Measurements from ENCODE around the gene DNLZ.
"Not testable (repeated sequence)": the region's sequence is repeated elsewhere in the genome, so short reads cannot be mapped to it uniquely, and the experiment has no call there.

DNLZ gene

DNA sequence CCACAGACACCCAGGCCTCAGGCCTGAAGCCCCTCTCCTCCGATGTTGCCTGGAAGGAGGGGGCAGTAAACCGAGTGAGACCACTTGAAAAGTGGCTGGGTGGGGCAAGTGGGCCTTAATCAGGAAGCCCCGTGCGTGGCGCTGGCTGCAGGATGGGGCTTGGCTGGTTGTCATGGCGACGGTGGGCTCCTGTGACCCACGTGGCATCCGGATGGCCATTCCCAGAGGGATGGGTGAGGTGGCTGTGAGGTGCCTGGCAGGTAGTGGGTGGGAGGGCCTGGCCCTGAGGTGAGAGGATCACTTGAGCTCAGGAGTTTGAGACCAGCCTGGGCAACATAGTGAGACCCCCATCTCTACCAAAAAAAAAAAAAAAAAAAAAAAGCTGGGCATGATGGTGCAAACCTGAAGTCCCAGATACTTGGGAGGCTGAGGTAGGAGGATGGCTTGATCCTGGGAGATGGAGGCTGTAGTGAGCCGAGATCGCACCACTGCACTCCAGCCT, 31.0 kb downstream of the DNLZ start:
- DNase-seq (ENCODE audit: low read depth in 2 of 2, low spot score in 1 of 2), result no peak

DNA sequence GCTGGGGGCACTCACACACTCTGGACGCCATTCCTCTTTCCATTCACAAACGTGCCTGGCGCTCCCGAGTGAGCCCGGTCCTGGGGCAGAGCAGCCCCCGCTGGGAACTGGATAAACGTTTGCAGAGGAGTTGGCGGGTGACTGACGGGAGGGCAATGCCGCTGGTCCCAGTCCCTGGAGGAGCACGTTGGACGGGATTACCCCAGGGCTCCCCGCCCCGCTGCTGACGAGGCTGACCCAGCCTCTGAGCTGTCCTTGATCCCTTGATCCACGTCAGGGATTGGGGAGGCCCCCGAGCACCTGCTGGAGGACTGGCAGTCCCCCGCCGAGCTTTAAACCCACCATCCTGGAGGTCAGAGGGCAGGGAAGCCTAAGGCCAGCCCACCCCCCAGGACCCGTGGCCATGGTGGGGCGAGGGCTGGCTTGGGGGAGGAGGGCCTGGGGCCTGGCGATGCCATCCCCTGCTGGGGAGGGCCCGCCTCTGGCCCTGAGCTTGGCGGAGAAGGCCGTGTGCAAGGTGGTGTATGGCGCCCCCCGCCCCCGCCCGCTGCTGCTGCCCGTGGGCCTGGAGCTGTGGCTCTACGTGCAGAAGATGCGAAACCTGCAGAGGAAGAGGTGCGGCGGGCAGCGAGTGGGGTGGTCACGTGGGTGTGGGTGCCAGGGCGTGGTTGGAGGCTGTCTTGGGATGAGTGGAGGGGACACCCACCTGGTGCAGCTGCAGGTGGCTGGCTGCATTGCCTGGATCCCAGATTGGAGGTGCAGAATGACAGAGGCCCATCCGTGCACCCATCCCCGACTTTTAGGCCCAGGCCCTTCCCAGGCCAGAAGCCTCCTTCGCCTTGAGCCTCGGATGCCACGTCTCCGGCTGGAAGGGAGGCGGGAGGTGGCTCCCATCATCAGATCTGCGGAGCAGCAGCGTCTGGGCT, 31.7 kb downstream of the DNLZ start:
- no peak for DNase-seq (ENCODE audit: low read depth in 2 of 2, low spot score in 1 of 2)

DNA sequence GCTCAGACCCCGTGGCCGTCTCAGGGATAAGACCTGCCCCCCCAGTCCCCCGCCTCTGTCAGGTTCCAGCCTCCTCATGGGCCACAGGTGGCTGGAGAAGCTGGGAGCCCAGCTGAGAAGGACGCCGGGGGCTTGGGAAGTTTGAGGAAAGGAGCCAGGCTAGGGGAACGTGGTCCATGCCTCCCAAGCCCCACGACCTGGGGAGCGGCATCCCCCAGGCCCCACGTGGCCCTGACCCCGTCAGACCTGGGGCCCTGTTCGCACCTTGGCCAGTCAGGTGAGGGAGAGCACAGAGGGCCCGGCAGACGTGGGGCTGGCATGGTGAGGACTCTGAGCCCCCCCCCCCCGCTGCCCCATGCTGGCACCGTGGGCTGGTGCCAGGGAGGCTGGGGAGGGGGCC, 32.5 kb downstream of the DNLZ start:
- DNase-seq (ENCODE audit: low read depth in 2 of 2, low spot score in 1 of 2), result no peak

DNA sequence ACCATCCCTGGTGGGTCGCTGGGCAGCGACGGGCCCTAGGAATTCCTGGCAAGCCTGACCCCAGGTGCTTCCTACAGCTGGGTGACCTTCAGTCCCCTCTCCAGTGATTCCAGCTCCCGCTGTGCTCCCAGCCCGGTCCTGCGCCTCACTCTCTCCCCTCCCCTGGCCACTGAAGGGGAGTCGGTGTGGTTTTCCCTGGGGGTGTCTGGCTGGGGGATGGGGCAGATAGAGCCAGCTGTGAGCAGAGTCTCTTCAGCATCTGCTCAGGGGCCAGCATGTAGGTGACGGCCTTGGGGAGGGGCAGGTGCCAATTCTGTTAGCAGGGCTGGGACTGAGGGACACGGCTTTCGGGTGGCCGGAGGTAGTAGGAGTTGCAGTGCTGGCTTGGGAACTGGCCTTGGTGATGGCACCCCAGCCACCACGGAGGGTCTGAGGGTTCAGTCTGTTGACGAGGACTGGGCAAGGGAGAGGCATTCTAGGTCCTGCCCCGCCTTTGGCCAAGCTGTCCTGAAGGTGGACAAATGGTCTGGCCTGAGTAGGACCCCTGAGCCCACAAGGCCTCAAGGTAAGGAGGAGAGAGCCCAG, 33.0 kb downstream of the DNLZ start:
- DNase-seq (ENCODE audit: low read depth in 2 of 2, low spot score in 1 of 2), result no peak

DNA sequence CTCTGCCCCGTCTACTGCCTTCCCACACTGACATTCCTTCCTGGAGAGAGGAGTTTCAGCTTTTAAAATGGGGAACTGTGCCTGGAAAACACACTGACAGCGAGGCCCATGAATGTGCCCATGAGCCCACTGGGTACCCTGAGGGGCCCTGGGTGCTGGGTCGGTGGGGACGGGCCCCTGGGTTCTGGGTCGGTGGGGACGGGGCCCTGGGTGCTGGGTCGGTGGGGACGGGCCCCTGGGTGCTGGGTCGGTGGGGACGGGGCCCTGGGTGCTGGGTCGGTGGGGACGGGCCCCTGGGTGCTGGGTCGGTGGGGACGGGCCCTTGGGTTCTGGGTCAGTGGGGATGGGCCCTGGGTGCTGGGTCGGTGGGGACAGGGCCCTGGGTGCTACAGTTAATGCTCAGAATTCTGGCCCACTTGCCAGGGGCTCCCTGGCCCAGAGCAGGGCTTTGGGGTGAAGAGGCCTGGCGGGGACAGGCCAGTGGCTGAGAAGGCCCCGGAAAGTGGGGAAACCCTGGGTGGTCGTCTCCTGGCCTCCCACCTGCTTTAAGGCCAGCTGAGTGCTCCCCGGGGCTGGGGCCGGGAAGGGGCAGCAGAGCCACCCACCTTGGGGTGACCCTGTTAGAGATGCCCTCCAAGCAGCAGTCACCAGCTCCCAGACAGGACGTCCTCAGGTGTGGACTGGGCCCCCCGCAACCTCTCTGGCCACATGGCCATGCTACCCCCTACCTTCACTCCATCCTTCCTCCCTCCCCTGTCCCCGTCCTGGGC, 33.7 kb downstream of the DNLZ start:
- DNase-seq (ENCODE audit: low read depth in 2 of 2, low spot score in 1 of 2), result no peak

DNA sequence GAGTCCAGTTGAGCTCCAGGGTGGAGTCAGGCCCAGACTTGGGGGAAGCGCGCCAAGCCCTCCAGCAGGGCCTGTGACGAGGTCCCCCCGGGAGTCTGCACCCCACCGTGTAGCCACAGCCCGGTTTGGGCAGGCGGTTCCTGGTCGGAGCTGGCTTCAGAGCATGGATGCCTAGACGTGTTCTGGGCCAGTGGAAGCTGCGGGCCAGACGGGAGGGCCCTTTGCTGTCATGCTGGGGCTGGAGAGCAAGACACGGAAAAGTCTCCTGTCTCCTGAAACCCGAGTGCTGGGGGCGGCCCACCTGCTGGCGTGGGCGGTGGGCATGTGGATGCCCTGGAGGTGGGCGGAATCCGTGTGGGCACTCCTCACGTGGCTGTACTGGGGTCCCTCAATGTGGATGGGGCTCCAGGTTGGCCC, 34.3 kb downstream of the DNLZ start:
- no peak for DNase-seq (ENCODE audit: low read depth in 2 of 2, low spot score in 1 of 2)

DNA sequence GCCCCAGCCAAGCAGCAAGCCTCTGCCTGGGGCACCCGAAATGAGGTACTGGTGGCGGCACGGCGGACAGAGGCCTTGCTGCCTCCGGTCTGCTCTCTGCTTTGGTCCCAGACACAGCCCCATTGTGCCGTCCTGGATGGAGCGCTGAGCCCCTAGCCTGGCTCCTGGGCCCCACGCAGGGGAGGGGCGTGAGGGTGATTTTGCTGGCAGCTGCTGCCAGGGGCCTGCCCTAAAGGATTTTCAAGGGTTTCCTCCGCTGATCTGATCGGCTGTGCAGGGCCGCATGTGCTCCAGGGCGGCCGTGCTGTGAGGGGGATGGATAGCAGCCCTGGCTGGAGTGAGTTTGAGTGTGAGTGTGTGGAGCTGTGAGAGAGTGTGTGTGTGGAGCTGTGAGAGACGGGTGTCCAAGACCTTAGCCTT, 34.9 kb downstream of the DNLZ start:
- DNase-seq (ENCODE audit: low read depth in 2 of 2, low spot score in 1 of 2), result no peak

DNA sequence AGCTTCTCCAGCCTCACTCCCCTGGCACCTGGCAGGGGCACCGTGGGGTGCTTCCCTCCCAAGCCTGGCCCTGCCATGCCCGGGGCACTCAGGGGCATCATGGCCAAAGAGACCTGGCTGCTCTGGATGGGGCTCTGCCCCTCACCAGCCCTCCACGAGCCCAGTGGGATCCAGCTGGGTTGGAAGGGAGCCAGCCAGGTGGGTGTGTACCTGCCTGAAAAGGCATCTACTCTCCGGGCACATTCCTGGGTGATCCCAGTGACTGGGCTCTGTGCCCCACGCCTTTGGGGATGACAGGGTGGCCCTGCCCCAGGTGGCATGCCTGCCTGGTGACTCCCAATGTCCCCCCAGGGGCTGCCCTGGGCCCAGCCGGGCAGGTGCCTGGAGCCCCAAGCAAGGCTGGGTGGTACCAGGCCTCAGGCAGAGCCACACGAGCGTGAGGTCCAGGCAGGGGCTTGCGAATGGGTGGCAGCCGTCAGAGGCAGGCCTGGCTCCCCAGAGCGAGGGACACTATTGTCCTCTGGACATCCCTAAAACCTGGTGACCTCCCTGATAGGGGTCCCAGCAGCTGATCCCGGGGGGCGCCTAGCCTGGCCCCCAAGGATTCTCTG, 35.4 kb downstream of the DNLZ start:
- DNase-seq (ENCODE audit: low read depth in 2 of 2, low spot score in 1 of 2), result no peak

DNA sequence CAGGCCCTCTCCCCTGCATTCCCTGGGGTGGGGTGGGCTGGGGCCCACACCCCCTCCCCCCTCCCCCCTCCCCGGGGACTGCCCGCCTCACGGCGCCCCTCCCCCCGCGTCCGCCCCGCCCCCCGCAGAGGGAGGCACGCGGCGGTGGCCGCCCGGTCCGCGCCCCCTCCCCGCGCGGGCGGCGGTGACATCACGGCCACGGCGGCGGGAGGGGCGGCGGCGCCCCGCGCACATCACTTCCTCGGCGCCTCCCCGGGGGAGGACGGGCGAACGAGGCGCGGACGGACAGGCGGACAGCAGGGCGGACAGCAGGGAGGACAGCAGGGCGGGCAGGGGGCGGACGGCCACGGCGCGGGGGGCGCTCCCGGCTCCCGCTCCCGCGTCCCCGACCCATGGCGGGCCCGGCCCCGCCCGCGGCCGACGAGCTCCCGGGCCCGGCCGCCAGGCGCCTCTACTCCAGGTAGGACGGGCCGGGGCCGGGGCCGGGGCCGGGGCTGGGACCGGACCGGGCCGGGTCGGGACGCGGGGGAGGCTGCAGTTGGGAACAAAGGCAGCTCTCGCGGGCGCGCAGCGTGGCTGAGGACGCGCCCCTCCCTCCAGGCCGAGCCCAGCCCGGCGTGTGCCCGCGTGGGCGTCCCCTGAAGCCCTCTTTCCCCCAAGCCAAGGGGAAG, 36.1 kb downstream of the DNLZ start, which contains the start of gene GPSM1:
GPSM1 (plus strand) TSS at position 236 of the 671 bp plus-strand sequence; CDS start at position 393, 157 bp downstream.
- DNase-seq (ENCODE audit: low read depth in 2 of 2, low spot score in 1 of 2), result peak in 1 of 2 donors; percentile 10

DNA sequence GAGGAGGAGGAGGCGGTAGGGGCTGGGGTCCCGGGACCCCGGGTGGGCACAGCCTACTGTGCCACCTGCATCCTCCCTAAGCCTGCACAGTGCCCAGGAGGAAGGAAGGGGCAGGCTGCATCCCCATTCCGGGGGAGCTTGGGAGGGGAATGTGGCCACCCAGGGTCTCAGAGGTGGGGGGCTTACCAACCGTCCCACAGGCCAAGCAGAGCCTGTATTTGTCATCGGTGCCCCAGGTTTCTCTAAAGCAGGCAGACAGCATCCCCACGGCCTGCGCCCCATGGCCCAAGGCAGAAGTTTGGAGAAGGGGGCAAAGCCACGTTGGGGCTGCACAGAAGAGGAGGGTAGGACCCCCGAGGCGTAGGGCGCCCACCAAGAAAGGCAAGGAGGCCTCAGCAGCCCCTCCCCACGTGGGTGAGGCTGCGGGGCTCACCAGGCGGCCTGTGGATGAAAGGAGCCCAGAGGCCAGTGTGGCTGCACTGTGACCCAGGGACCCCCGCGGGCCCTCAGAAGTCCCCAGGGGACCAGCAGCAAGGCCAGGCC, 36.7 kb downstream of the DNLZ start:
- DNase-seq (ENCODE audit: low read depth in 2 of 2, low spot score in 1 of 2), result no peak

DNA sequence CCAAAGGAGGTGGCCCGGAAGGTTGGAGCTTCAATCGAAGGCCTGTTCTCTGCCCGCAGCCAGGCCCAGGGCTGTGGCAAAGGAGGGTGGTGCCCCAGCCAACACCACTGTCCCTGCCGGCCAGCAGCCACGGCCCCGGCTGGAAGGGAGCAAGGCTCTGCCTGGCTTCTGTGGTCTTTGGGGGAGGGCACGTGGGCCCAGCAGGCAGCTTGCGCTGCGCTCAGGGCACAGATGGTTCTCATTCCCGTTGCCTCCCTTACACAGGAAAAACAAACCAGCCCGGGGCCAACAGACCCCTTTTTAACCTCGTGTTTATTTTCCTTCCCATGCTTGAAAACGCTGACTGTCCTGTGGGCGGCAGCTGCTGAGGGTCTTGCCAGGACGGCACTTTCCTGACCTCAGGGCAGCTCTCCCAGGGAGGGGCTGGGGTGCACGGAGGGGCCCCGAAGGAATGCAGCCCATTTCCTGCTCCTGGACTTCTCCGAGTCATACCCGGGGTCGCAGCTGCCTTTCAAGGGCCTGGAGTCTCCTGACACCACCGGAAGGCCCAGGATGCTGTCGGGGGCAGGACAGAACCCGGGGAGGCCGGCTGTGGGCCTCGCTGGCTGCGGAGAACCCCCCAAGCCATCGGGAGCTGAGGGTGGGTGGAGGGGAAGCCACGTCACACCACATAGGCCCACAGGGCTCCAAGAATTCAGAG, 37.3 kb downstream of the DNLZ start:
- DNase-seq (ENCODE audit: low read depth in 2 of 2, low spot score in 1 of 2), result no peak

DNA sequence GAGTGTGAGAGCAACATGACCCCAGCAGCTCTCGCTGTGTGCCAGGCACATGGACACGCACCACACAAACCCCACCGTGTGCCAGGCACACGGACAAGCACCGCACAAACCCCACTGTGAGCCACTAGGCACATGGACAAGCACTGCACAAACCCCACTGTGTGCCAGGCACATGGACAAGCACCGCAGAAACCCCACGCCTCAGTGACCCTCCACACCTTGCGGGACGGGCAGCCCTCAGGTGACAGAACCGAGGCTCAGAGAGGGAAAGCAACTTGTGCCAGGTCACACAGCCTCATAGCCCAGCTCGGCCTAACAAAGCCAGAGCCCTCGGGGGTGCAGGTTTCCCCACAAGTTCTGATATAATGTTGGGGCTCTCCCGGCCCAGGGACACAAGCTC, 38.2 kb downstream of the DNLZ start:
- DNase-seq (ENCODE audit: low read depth in 2 of 2, low spot score in 1 of 2), result no peak

DNA sequence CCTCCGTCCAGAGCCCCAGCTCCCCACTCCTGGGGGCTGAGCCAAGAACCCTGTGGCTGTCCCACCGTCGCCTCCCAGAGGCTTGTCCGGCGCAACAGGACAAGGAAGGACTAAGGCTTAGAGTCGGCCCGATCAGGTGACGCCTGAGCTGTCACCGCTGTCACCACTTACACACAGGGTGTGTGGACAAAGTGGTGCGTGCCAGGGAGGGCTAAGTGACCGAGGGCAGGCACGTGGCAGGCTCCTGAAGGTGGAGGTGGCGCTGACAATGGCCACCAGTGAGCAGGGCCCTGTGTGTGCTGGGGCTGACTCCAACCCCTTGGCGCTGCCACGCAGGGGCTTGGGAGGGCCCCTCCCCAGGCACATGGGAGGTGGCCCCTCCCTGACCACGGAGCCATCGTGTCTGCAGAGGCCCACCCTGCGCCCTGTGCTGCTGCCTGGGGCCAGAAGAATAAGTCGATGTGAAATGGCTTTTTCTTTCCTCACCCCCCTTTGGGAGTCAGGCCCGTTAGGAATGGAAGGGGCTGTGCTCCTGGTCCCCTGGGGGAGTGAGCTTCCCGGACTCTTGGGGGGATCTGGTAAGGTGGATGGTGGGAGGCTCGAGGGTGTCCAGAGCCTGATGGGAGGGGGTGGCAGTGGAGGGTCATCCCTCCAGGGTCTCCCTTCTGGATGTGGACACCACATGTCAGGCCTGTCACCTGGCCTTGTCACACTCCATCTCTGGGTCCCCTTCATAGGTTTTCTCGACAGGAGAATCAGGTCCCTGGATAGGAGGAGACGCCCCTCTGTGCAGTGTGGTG, 38.8 kb downstream of the DNLZ start:
- no peak for DNase-seq (ENCODE audit: low read depth in 2 of 2, low spot score in 1 of 2)

DNA sequence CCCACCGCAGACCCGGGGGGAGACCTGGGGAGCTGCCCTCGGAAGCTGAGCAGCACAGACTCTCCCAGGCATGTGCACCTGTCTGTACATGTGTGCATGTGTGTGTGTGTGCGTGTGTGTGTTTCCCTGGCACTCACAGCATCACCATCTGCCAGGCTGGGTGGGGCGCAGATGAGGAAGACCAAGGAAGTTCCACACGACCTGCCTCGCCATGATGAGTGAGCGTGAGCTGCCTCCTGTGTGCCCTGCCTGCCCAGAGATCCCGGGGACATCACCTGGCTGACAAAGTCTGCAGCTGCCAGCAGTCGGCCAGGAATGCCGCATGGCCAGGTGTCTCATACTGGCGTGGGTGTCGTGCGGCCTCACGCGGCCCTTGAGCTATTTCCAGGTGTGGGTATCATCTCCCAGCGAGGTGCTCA, 40.2 kb downstream of the DNLZ start:
- DNase-seq (ENCODE audit: low read depth in 2 of 2, low spot score in 1 of 2), result no peak

DNA sequence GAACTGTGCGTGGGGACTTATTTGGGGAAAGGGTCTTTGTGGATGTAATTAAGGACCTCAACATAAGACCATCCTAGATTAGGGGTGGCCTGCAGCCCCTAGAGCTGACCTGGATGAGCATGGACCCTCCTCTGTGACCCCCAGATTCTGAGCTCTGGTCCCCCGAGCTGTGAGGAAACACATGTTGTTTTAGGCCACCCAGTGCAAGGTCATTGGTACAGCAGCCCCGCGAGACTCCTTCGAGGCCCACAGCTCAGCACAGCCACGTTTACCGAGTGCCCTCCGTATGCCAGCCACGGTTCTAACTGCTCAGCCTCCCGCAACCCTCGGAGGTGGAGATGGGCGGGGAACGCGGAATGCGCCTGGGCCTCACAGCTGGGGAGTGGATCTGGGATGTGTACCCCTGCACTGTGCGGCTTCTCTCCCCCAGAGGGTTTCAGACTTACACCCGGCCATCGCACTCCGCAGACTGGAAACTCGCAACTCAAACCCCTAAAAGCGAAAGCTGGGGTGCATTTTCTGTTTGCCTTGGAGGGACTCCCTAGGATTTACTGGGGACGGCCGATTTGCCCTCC, 40.7 kb downstream of the DNLZ start:
- no peak for DNase-seq (ENCODE audit: low read depth in 2 of 2, low spot score in 1 of 2)

DNA sequence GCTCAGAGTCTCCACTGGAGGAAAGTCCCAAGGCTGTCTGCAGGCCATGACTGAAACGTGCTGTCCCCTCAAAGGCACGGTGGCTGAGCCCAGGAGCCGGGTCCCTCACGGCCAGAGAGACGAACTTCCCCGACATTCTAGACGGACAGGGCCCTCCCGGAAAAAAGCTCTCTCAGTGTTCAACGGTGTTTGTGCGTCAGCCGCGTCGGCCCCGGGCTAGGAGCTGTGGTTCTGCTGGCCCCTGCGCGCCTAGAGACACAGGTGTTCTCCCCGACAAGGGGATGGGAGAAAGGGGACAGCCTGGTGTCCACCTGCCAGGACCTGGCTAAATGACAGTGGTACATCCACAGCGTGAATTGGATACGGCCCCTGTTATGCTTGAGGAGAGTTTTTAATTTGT, 42.0 kb downstream of the DNLZ start:
- DNase-seq (ENCODE audit: low read depth in 2 of 2, low spot score in 1 of 2), result no peak

DNA sequence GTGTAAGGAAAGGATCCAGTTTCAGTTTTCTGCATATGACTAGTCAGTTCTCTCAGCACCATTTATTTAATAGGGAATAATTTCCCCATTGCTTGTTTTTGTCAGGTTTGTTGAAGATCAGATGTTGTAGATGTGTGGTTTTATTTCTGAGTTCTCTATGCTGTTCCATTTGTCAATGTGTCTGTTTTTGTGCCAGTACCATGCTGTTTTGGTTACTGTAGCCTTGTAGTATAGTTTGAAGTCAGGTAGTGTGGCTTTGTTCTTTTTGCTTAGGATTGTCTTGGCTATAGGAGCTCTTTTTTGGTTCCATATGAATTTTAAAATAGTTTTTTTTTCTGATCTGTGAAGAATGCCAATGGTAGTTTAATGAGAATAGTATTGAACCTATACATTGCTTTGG, 42.6 kb downstream of the DNLZ start:
- DNase-seq (ENCODE audit: low read depth in 2 of 2, low spot score in 1 of 2), result not testable (repeated sequence)

DNA sequence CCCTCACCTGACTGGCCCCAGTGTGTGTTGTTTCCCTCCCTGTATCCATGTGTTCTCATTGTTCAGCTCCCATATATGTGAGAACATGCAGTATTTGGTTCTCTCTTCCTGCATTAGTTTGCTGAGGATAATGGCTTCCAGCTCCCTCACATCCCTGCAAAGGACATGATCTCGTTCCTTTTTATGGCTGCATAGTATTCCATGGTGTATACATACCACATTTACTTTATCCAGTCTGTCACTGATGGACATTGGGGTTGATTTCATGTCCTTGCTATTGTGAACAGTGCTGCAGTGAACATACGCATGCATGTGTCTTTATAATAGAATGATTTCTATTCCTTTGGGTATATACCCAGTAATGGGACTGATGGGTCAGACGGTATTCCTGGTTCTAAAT, 43.6 kb downstream of the DNLZ start:
- not testable (repeated sequence) for DNase-seq (ENCODE audit: low read depth in 2 of 2, low spot score in 1 of 2)
